HepG2 (cell line): ENCODE results near the gene ECEL1. TPM values are rescaled to one million over a fixed set of nuclear protein-coding genes. Genes with fewer than 3 reads are reported as not detected.
A peak's percentile ranks its signal among the peaks of the same experiment; 100 is the strongest.

Experiments
- ATAC-seq: fragments of 200-7000 bp; cut with Tn5 transposase; 3 replicates; pipeline ENCODE4 v1.9.1; 2020; ENCODE audit warnings: mild to moderate bottlenecking, moderate library complexity
- BruUV-seq: library from RNA; stranded (reverse); fragments of 400-500 nt; replicated peaks from 2 replicates; lab custom pipeline; 2021; lab: Mats Ljungman, UMichigan
- CTCF ChIA-PET: fragments of 300-600 bp; formaldehyde crosslinking; extraction: SDS; loops from one replicate; lab custom pipeline; 2021; ENCODE audit warnings: low total read pairs, inconsistent platforms, low intra/inter-chr PET ratio; lab: Yijun Ruan, JAX
- POLR2A ChIA-PET: fragments of 350-600 bp; sonication (Branson Sonifier 250); formaldehyde crosslinking; loops from one replicate; lab custom pipeline; 2020; ENCODE audit warnings: antibody characterized with exemption, inconsistent platforms; lab: Yijun Ruan, JAX
- DNase-seq: peaks from one replicate; pipeline ENCODE4 v3.0.0-alpha.2; 2015; ENCODE audit warnings: low spot score
- FAIRE-seq: peaks from 3 replicates; lab custom pipeline; 2011; peaks lifted over from hg19 to GRCh38; lab: Jason Lieb, UNC
- H2AFZ ChIP-seq: one replicate; pipeline ENCODE4 v1.6.1; 2011; ENCODE audit warnings: low read length, inconsistent platforms
- H3K27ac ChIP-seq: fragments of 300-600 bp; 3 replicates; pipeline ENCODE4 v1.8.0; 2011; ENCODE audit warnings: mixed run types, mild to moderate bottlenecking, mixed read lengths, low read length, inconsistent platforms; ENCODE audit not compliant: insufficient read depth; ENCODE audit errors: extremely low read length
- H3K27me3 ChIP-seq, 2 experiments: fragments of 200-600 bp in 1 of 2; 2 replicates in 1 of 2; 3 replicates in 1 of 2; pipeline versions ENCODE4 v1.6.0 to v1.8.0; 2011; ENCODE audit warnings: low read length in 2 of 2, mild to moderate bottlenecking in 2 of 2, moderate library complexity in 2 of 2, inconsistent platforms in 1 of 2; ENCODE audit not compliant: insufficient read depth in 2 of 2, control insufficient read depth in 1 of 2
- H3K36me3 ChIP-seq, 2 experiments: fragments of 200-600 bp in 1 of 2; replicated peaks in 1 of 2; 2 replicates in 1 of 2; 3 replicates in 1 of 2; pipeline versions ENCODE4 v1.5.1 to v1.8.0; 2011; ENCODE audit warnings: low read length in 2 of 2, inconsistent platforms in 1 of 2; ENCODE audit not compliant: insufficient read depth in 2 of 2, control insufficient read depth in 1 of 2
- H3K4me1 ChIP-seq: 2 replicates; pipeline ENCODE4 v1.5.1; 2012; ENCODE audit warnings: low read length, inconsistent platforms; ENCODE audit not compliant: insufficient read depth
- H3K4me2 ChIP-seq: 2 replicates; pipeline ENCODE4 v1.6.0; 2011; ENCODE audit warnings: low read depth, low read length, inconsistent platforms
- H3K4me3 ChIP-seq, 3 experiments: fragments of 200-600 bp in 1 of 3; sonication (generic), shearing (Covaris generic) in 1 of 3; replicated peaks in 1 of 3; 2 replicates each; pipeline ENCODE4 v1.5.1; 2011 to 2016; ENCODE audit warnings: low read length in 3 of 3, inconsistent platforms in 2 of 3, low read depth in 2 of 3, mild to moderate bottlenecking in 2 of 3, control low read depth in 1 of 3, mixed read lengths in 1 of 3; ENCODE audit not compliant: insufficient read depth in 1 of 3
- H3K79me2 ChIP-seq: one replicate; pipeline ENCODE4 v1.6.1; 2011; ENCODE audit warnings: low read length, inconsistent platforms; ENCODE audit not compliant: insufficient read depth
- H3K9ac ChIP-seq: 2 replicates; pipeline ENCODE4 v1.6.0; 2011; ENCODE audit warnings: mild to moderate bottlenecking, low read depth, low read length, inconsistent platforms; ENCODE audit not compliant: insufficient read depth
- H3K9me3 ChIP-seq: 2 replicates; pipeline ENCODE4 v1.5.1; 2012; ENCODE audit warnings: mild to moderate bottlenecking, low read length
- H4K20me1 ChIP-seq: 2 replicates; pipeline ENCODE4 v1.6.0; 2011; ENCODE audit warnings: inconsistent platforms, mild to moderate bottlenecking, low read length, moderate library complexity; ENCODE audit not compliant: insufficient read depth
- HMGA1 ChIP-seq: sonication (generic); formaldehyde crosslinking; conservative IDR thresholded peaks from 2 replicates; pipeline ENCODE4 v1.4.0; 2020; ENCODE audit warnings: missing genetic modification reagents
- HNRNPL ChIP-seq: fragments of 200-400 bp; formaldehyde crosslinking; IDR thresholded peaks from 2 replicates; pipeline ENCODE4 v1.6.1; 2017; ENCODE audit warnings: mild to moderate bottlenecking, low read depth, low read length
- POLR2G ChIP-seq: fragments of 200-400 bp; formaldehyde crosslinking; IDR thresholded peaks from 2 replicates; pipeline ENCODE4 v1.6.1; 2018; ENCODE audit warnings: mild to moderate bottlenecking, low read depth, low read length, moderate library complexity
- SP2 ChIP-seq: sonication (generic); formaldehyde crosslinking; IDR thresholded peaks from 2 replicates; pipeline ENCODE4 v1.5.1; 2020; ENCODE audit warnings: mild to moderate bottlenecking, missing genetic modification reagents
- ZGPAT ChIP-seq: IDR thresholded peaks from 2 replicates; pipeline ENCODE4 v1.6.1; 2016; ENCODE audit warnings: mild to moderate bottlenecking
- WGBS: methylation state at CpG from one replicate; pipeline ENCODE4 v1.1.6; 2017; ENCODE audit warnings: low lambda C conversion rate; 5-methylcytosine and 5-hydroxymethylcytosine counted together
- in situ Hi-C: cut with HindIII; loops from 2 replicates; pipeline ENCODE4 v1.10.0; 2017; ENCODE audit warnings: low pct_unique_long_range_greater_than_20kb; ENCODE audit not compliant: extremely low pct_ligation_motif_present
- intact Hi-C: fragments of 100-400 bp; cut with micrococcal nuclease; formaldehyde crosslinking; loops from one replicate; pipeline ENCODE4 v1.10.0; 2022; ENCODE audit not compliant: unreplicated experiment
- polyA plus RNA-seq, 8 experiments: library from polyadenylated mRNA; depleted of rRNA in 3 of 8; stranded (reverse) in 7 of 8; unstranded in 1 of 8; fragments of >200 nt; fragmentation: Illumina TruSeq in 4 of 8; extraction: Trizol in 4 of 8; gene quantifications; 2 replicates each; pipeline versions ENCODE4 v1.2.1 to v1.2.3, GENCODE V29; 2011 to 2016; ENCODE audit warnings: low read depth in 4 of 8, missing spikeins in 1 of 8, mixed read lengths in 1 of 8; ENCODE audit not compliant: insufficient read depth in 1 of 8
- total RNA-seq, 5 experiments: library from RNA; depleted of rRNA; stranded (reverse); fragments of >200 nt; fragmentation: Illumina TruSeq; extraction: Trizol; gene quantifications; 2 replicates each; pipeline ENCODE4 v1.2.3, GENCODE V29; 2016; ENCODE audit warnings: low read depth in 1 of 5
- TF ChIP-seq, protein P1 (sequence below): sonication (generic); formaldehyde crosslinking; IDR thresholded peaks from 2 replicates; pipeline ENCODE4 v1.5.0; 2020; ENCODE audit warnings: mild to moderate bottlenecking, missing genetic modification reagents, moderate library complexity

Gene ECEL1
- total and polyA plus RNA-seq, 2 of the 13 experiments (the other 11 are each of a cell fraction or from before 2014, with no cell fraction given) = not detected

GRCh38 chr2:232520489-232520888 is 32.9 kb upstream of the ECEL1 start:
- Histone ChIP-seq H2AFZ (no peak overlapping the region), H4K20me1 (no peaks in the 10 kb centered on the region; the same call in 1 of the 2 replicates), H3K4me2 (no peak overlapping the region), H3K27me3 (peaks cover 29 to 92% of the 10 kb centered on the region in 2 experiments), H3K4me1 (peaks cover 23% of the 10 kb centered on the region), H3K27ac (no peak overlapping the region), H3K4me3 (no peak overlapping the region), H3K36me3 (no peaks in the 10 kb centered on the region), H3K9me3 (no peaks in the 10 kb centered on the region), H3K79me2 (no peaks in the 10 kb centered on the region), H3K9ac (no peak overlapping the region)
- POLR2A ChIA-PET = no interaction called here
- in situ Hi-C loops = no loop called here
- intact Hi-C loops = loop anchor here (5.0 to 10.0 kb wide), 3 partner anchors 43 to 616 kb away; no protein-coding TSS in a partner anchor
- DNase-seq = no peak
- 12% methylated on average over 15 of the region's 15 CpGs for WGBS
- CTCF ChIA-PET = no interaction called here
- no peak for TF ChIP-seq POLR2G
- TF ChIP-seq, protein P1, sequence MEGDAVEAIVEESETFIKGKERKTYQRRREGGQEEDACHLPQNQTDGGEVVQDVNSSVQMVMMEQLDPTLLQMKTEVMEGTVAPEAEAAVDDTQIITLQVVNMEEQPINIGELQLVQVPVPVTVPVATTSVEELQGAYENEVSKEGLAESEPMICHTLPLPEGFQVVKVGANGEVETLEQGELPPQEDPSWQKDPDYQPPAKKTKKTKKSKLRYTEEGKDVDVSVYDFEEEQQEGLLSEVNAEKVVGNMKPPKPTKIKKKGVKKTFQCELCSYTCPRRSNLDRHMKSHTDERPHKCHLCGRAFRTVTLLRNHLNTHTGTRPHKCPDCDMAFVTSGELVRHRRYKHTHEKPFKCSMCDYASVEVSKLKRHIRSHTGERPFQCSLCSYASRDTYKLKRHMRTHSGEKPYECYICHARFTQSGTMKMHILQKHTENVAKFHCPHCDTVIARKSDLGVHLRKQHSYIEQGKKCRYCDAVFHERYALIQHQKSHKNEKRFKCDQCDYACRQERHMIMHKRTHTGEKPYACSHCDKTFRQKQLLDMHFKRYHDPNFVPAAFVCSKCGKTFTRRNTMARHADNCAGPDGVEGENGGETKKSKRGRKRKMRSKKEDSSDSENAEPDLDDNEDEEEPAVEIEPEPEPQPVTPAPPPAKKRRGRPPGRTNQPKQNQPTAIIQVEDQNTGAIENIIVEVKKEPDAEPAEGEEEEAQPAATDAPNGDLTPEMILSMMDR (CRISPR knock-in tag) = peak; percentile 20; the same call in 1 of the 2 replicates
- no peak for TF ChIP-seq SP2 (CRISPR knock-in tag)
- 0 out of 2 replicates have a peak, but pooled peaks have one; percentile 64 for TF ChIP-seq HNRNPL
- TF ChIP-seq HMGA1 (CRISPR knock-in tag) = no peak
- TF ChIP-seq ZGPAT (CRISPR knock-in tag) = no peak
- no peak for FAIRE-seq
- BruUV-seq = no TSS peak
- ATAC-seq = no peak
